HG02610 (cell line): ENCODE measurements around the gene KHK.

Experiments used
- ATAC-seq: cut with Tn5 transposase; IDR thresholded peaks from one replicate; pipeline ENCODE4 v1.9.1; 2021; ENCODE audit warnings: mild to moderate bottlenecking, moderate library complexity; ENCODE audit not compliant: unreplicated experiment

The KHK gene

DNA sequence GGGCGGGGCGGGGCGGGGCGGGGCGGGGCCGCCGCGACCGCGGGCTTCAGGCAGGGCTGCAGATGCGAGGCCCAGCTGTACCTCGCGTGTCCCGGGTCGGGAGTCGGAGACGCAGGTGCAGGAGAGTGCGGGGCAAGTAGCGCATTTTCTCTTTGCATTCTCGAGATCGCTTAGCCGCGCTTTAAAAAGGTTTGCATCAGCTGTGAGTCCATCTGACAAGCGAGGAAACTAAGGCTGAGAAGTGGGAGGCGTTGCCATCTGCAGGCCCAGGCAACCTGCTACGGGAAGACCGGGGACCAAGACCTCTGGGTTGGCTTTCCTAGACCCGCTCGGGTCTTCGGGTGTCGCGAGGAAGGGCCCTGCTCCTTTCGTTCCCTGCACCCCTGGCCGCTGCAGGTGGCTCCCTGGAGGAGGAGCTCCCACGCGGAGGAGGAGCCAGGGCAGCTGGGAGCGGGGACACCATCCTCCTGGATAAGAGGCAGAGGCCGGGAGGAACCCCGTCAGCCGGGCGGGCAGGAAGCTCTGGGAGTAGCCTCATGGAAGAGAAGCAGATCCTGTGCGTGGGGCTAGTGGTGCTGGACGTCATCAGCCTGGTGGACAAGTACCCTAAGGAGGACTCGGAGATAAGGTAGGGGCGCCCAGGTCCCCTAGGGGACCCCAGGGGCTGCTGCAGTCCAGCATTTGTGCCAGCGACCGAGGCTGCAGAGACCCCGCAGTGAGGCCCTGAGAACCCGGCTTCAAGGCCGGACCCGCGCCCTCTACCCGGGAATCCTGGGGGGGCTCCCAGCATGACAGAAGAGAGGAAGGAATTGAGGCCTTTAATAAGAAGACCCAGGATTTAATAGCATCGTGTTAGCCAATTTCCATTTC, at the start of gene KHK:
TSS of gene KHK (plus strand) at position 49 of the 870 bp plus-strand sequence. CDS start at position 537, 488 bp downstream.
- peak; percentile 12 for ATAC-seq

- no peak for ATAC-seq
Observed at GRCh38 chr2:27038012-27038411, 48.6 kb upstream of the KHK start.

DNA sequence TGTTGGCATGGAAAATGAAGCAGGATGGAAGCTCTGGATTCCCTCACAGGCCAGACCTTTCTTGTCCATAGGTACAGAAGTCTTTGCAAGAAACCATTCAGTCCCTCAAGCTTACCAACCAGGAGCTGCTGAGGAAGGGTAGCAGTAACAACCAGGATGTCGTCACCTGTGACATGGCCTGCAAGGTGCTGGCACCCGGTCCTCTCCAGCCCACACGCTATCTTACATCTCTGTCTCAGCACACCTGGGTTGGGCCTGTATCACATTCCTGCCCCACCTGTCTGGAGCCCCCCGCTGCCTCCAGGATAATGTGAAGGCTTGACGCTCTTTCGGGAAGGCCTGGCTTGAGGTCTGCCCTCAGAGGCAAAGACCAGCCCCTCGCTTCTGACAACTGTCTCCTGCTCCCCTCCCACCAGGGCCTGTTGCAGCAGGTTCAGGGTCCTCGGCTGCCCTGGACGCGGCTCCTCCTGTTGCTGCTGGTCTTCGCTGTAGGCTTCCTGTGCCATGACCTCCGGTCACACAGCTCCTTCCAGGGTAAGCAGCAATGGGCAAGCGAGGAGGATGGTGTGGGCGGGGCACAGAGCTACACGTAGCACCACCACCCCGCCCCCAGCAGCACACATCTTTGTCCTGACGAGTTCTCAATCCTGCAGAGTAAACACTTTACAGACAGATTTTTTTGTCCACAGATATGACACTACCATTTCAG, 47.8 kb upstream of the KHK start:
- no peak for ATAC-seq

- ATAC-seq, result no peak
Observed at GRCh38 chr2:27039426-27039825, 47.1 kb upstream of the KHK start.

DNA sequence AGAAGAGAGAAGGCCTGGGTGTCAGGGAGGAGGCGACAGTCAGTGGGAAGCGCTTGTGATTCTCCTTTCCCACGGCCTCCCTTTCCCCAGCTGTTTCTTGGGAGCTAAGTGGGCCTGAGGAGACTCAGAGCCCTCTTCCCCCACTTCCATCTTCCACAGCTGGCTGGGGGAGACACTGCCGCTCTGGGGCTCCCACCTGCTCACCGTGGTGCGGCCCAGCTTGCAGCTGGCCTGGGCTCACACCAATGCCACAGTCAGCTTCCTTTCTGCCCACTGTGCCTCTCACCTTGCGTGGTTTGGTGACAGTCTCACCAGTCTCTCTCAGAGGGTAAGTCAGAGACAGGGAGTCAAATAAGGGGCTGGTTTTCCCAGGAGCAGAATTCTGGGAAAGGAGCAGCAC, 46.7 kb upstream of the KHK start:
- no peak for ATAC-seq

DNA sequence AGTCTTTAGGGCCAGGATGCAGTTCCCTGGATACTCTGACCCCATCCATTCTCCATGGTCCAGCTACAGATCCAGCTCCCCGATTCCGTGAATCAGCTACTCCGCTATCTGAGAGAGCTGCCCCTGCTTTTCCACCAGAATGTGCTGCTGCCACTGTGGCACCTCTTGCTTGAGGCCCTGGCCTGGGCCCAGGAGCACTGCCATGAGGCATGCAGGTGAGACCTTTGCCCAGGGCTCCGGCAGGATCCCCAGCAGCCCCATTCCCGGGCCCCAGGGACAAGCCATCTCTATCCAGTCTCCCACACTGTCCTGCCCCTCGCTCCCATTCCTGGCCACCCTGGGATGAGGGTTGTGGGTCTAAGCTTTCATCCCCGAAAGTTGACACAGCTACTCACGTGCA, 46.3 kb upstream of the KHK start:
- ATAC-seq, result no peak

DNA sequence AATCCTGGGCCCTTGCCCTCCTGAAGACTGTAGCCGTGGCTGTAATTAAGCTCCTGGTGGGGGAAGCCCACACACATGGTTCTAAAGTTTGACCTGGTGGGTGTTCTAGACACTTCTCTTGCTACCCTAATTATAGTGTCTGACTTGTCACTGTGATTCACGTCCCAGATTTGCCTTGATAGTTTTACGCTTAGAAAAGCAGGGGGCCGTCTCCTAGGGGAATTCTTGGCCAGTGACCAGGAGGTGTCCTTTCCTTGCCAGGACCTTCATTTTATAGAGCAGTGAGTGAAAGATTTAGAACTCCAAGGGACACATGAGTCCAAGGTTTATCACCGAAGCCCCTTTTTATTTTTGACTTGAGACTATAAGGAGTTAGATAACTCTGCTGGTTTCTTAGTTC, 44.8 kb upstream of the KHK start:
- no peak for ATAC-seq

DNA sequence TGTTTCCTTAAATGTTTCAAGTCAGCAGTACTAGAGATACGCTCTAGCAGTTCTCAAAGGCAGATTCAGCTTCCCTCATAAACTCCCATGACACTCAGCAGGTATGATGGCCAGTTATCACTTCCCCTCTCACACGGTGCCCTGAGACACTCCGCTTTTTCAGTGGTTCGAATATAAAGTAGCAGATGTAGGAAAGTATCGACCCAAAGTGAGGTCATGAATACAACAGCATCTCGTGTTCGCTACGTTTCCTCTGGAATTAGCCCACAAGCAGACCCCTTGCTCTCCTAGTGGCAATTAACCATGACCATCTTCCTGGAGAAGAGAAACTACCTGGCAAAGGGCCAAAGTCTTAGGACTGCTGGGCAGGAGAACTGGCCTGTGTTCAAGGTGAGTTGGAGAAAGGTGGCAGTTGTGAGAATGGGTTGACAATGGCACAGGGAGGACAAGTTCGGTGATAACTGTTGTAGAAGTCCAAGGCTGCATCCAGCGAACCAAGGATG, 44.4 kb upstream of the KHK start:
- ATAC-seq, result no peak

DNA sequence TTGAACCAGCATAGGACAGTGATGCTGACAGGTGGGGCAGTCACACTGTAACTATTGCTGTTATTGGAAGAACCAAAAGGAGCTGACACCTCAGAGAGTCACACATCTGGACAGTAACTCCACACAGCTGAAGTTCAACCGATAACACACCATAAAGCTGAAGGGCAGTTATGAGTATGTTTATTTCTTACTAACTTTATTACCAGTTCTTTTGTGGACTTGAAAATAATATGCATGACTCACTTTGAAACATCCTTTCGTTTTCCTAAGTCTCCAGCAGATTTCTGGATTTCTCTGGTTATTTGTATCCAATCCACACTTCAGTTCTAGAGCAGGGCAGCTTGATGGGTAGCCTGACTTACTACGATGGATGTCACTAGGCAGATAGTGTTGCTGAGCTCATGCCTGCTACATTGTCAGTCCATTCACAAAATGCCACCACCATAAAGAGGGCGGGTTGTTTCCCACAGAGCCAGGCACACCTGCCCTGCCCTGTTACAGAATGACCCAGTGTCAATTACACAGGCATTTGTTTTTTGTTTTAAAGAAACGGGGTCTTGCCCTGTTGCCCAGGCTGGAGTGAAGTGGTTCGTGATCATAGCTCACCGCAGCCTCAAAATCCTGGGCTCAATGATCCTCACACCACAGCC, 43.5 kb upstream of the KHK start:
- ATAC-seq, result no peak

DNA sequence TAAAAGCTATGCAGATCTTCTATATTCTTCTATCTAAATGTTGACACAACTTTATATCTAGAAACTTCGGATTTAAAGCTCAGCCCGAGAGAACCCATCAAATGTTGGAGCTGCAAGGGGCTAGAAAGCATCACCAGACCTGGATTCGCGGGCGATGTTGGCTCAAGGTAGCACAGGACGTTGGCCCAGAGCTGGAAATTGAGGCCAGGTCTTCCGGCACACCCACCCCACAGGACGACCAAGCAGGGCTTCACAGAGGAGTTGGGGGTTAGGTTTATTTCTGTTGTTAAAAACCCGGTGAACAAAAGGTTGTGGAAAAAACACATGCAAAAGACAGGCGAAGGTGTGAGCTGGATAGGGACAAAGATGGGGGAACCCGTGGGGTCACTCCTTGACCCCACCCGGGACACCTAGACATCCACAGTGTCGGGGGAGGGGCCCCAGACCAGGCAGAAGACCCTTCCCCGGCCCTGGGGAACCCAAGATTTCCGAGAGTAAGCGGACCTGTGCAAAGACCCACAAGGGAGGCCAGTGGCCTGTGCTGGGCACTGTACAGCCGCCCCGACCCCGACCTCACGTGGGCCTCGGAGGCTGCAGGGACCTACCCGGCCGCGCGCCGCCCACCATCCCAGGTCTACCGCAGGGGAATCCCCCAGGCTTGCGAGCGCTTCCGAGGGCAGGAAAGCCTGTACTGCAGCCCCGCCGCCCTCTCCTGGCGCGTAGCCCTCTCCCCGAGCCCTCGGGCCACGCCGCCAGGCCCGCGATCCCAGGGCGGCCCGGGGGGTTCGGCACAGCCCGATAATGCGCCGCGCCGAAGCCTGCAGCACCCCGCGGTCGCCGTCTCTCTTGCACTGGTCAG, 36.9 kb upstream of the KHK start:
- peak; percentile 25 for ATAC-seq

- peak; percentile 70 for ATAC-seq
Observed at GRCh38 chr2:27050281-27050995, 36.1 kb upstream of the KHK start.

GRCh38 chr2:27050996-27051901, 35.3 kb upstream of the KHK start, which contains the start of gene AGBL5:
Gene AGBL5, plus strand, starts transcription at chr2:27051668. Its CDS starts 1,291 bp downstream, at chr2:27052959.
- peak; percentile 67 for ATAC-seq

GRCh38 chr2:27051902-27052645, 34.5 kb upstream of the KHK start:
- ATAC-seq, result no peak

DNA sequence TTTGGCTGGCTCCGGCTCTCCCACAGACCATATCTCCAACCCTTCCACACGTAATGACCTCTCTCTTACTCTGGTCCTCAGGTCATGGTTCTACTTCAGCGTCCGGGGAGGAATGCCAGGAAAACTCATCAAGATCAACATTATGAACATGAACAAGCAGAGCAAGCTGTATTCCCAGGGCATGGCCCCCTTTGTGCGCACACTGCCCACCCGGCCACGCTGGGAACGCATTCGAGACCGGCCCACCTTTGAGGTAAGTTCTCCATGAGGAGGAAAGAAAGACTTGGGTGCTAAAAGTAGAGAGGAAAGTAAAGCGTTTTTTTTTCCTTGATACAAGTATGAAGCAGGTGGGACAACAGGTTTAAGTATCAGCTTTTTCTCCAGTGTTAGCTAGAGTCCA, 33.3 kb upstream of the KHK start:
- no peak for ATAC-seq

GRCh38 chr2:27053776-27054175, 32.8 kb upstream of the KHK start:
- ATAC-seq, result no peak

DNA sequence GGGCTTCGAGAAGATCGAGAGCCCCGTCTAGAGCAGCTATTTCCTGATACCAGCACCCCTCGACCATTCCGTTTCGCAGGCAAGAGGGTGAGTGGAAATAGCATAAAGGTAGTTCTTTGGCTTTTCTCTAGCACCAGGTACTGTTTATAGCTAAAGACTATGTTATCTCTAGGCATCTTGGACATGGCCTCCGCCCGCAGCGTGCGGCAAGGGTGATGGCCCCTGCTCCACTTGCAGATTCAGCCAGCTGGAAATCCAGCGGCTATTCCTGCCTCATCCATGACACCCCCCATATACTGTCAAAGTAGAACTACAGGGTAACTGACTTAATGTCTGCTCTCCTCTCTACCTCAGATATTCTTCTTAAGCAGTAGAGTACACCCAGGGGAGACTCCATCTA, 31.9 kb upstream of the KHK start:
- no peak for ATAC-seq

GRCh38 chr2:27057184-27057583, 29.4 kb upstream of the KHK start:
- no peak for ATAC-seq

DNA sequence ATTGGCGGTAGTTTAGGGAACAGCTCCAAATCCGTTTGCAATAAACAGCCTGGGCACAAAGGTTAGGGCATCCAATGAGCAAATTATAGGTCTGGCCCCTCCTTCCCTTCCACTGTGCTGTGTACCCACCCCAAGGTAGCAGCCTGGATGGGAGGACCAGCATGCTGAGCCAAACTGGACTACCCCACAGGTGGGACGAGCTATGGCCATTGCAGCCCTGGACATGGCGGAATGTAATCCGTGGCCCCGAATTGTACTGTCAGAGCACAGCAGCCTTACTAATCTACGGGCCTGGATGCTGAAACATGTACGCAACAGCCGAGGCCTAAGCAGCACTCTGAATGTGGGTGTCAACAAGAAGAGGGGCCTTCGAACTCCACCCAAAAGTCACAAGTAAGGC, 28.4 kb upstream of the KHK start:
- ATAC-seq, result no peak
